HAP-1 (cell line): Measurements from ENCODE around the gene CENATAC.
"Not testable (repeated sequence)": the region's sequence is repeated elsewhere in the genome, so short reads cannot be mapped to it uniquely, and the experiment has no call there.

Source experiments
- DNase-seq, 2 experiments: peaks; one replicate each; pipeline ENCODE4 v3.0.0-alpha.2; 2016 to 2020; ENCODE audit warnings: low spot score in 2 of 2
- H3K27me3 ChIP-seq: fragments of 250-450 bp; sonication (Bioruptor Pico); 2 replicates; pipeline ENCODE4 v1.5.1; 2020; ENCODE audit warnings: low read depth, mild to moderate bottlenecking, moderate library complexity
- H3K36me3 ChIP-seq: fragments of 250-450 bp; sonication (Bioruptor Pico); replicated peaks from 2 replicates; pipeline ENCODE4 v1.5.1; 2020; ENCODE audit warnings: mild to moderate bottlenecking
- H3K4me1 ChIP-seq: fragments of 250-450 bp; sonication (Bioruptor Pico); 2 replicates; pipeline ENCODE4 v1.5.1; 2020; ENCODE audit warnings: mild to moderate bottlenecking
- H3K4me3 ChIP-seq: fragments of 250-450 bp; sonication (Bioruptor Pico); 2 replicates; pipeline ENCODE4 v1.5.1; 2020; ENCODE audit warnings: mild to moderate bottlenecking, moderate library complexity
- H3K9me3 ChIP-seq: fragments of 250-450 bp; sonication (Bioruptor Pico); 2 replicates; pipeline ENCODE4 v1.5.1; 2020; ENCODE audit warnings: mild to moderate bottlenecking, moderate library complexity
- in situ Hi-C: fragments of 300-500 bp; cut with MboI; formaldehyde crosslinking; loops from 3 replicates; pipeline ENCODE4 v1.14.3; 2020; ENCODE audit warnings: low sequenced_read_pairs, inconsistent platforms, mixed read lengths

Gene CENATAC

GRCh38 chr11:118975771-118976709 lies 21.9 kb upstream of the CENATAC start:
- in situ Hi-C loops = no loop called here
- DNase-seq = peak; percentile 29 to 71
- no peaks in the 10 kb centered on the region for H3K36me3 ChIP-seq
- no peak overlapping the region for H3K4me3 ChIP-seq
- H3K4me1 ChIP-seq = no peaks in the 10 kb centered on the region
- no peaks in the 10 kb centered on the region for H3K27me3 ChIP-seq
- no peaks in the 10 kb centered on the region for H3K9me3 ChIP-seq

- Histone ChIP-seq H3K27me3 (no peaks in the 10 kb centered on the region), H3K36me3 (no peaks in the 10 kb centered on the region), H3K4me1 (no peaks in the 10 kb centered on the region), H3K4me3 (no peak overlapping the region), H3K9me3 (no peaks in the 10 kb centered on the region)
- DNase-seq = no peak
- in situ Hi-C loops = no loop called here
Measured at GRCh38 chr11:118979434-118979833, 18.5 kb upstream of the CENATAC start.

GRCh38 chr11:118980191-118980881 lies 17.6 kb upstream of the CENATAC start:
- H3K4me1 ChIP-seq = no peaks in the 10 kb centered on the region
- in situ Hi-C loops = no loop called here
- peak in 1 of 2 experiments; percentile 18 for DNase-seq
- H3K27me3 ChIP-seq = no peaks in the 10 kb centered on the region
- no peak overlapping the region for H3K4me3 ChIP-seq
- no peaks in the 10 kb centered on the region for H3K9me3 ChIP-seq
- H3K36me3 ChIP-seq = no peaks in the 10 kb centered on the region

GRCh38 chr11:118984337-118984736 lies 13.6 kb upstream of the CENATAC start:
- H3K9me3 ChIP-seq, in situ Hi-C loops, H3K36me3 ChIP-seq, H3K27me3 ChIP-seq, DNase-seq, H3K4me1 ChIP-seq, H3K4me3 ChIP-seq: not testable (repeated sequence)

GRCh38 chr11:118984825-118985224 lies 13.1 kb upstream of the CENATAC start:
- Histone ChIP-seq H3K36me3 (no peaks in the 10 kb centered on the region), H3K27me3 (no peaks in the 10 kb centered on the region), H3K4me3 (no peak overlapping the region), H3K9me3 (no peaks in the 10 kb centered on the region), H3K4me1 (no peaks in the 10 kb centered on the region)
- in situ Hi-C loops = no loop called here
- DNase-seq = no peak

- no peak for DNase-seq
- no peaks in the 10 kb centered on the region for H3K27me3 ChIP-seq
- no peaks in the 10 kb centered on the region; the same call in 1 of the 2 replicates for H3K36me3 ChIP-seq
- in situ Hi-C loops = no loop called here
- H3K4me1 ChIP-seq = no peaks in the 10 kb centered on the region
- H3K9me3 ChIP-seq = 0 out of 2 replicates have a peak, but pooled peaks cover 3% of the 10 kb centered on the region
- no peak overlapping the region for H3K4me3 ChIP-seq
Measured at GRCh38 chr11:118988280-118988679, 9.7 kb upstream of the CENATAC start.

- in situ Hi-C loops, H3K4me1 ChIP-seq, H3K27me3 ChIP-seq, H3K4me3 ChIP-seq, H3K9me3 ChIP-seq, DNase-seq: not testable (repeated sequence)
- H3K36me3 ChIP-seq = peaks cover 11% of the 10 kb centered on the region; the same call in 1 of the 2 replicates
Measured at GRCh38 chr11:118991486-118992038, 6.4 kb upstream of the CENATAC start.

- Histone ChIP-seq H3K4me3 (peak overlapping the region; percentile 89), H3K4me1 (peaks cover 19% of the 10 kb centered on the region), H3K27me3 (no peaks in the 10 kb centered on the region), H3K36me3 (peaks cover 40% of the 10 kb centered on the region), H3K9me3 (0 out of 2 replicates have a peak, but pooled peaks cover 3% of the 10 kb centered on the region)
- in situ Hi-C loops = no loop called here
- DNase-seq = peak; percentile 32 to 43
Measured at GRCh38 chr11:118996926-118997626, 862 bp upstream of the CENATAC start.

GRCh38 chr11:118998388-118998717 lies 415 bp downstream of the CENATAC start:
- no peak for DNase-seq
- Histone ChIP-seq H3K36me3 (peaks cover 47% of the 10 kb centered on the region), H3K4me3 (peak overlapping the region; percentile 89), H3K4me1 (peaks cover 19% of the 10 kb centered on the region), H3K9me3 (no peaks in the 10 kb centered on the region), H3K27me3 (no peaks in the 10 kb centered on the region)
- in situ Hi-C loops = no loop called here

- Histone ChIP-seq H3K4me1 (peaks cover 19% of the 10 kb centered on the region), H3K4me3 (peak overlapping the region; percentile 89), H3K27me3 (no peaks in the 10 kb centered on the region), H3K36me3 (peaks cover 46% of the 10 kb centered on the region), H3K9me3 (no peaks in the 10 kb centered on the region)
- in situ Hi-C loops = no loop called here
- DNase-seq = peak; percentile 75 to 89
Measured at GRCh38 chr11:118998822-118999221, 884 bp downstream of the CENATAC start.

GRCh38 chr11:119000906-119001305 lies 3.0 kb downstream of the CENATAC start:
- no peak for DNase-seq
- in situ Hi-C loops = no loop called here
- H3K4me1 ChIP-seq = peaks cover 19% of the 10 kb centered on the region
- no peak overlapping the region for H3K4me3 ChIP-seq
- peaks cover 51% of the 10 kb centered on the region for H3K36me3 ChIP-seq
- no peaks in the 10 kb centered on the region for H3K27me3 ChIP-seq
- H3K9me3 ChIP-seq = no peaks in the 10 kb centered on the region

GRCh38 chr11:119006656-119007055 lies 8.7 kb downstream of the CENATAC start:
- Histone ChIP-seq H3K27me3 (no peaks in the 10 kb centered on the region), H3K4me1 (no peaks in the 10 kb centered on the region), H3K36me3 (peaks cover 59% of the 10 kb centered on the region), H3K9me3 (no peaks in the 10 kb centered on the region), H3K4me3 (no peak overlapping the region)
- DNase-seq = no peak
- in situ Hi-C loops = no loop called here

GRCh38 chr11:119011476-119012053 lies 13.6 kb downstream of the CENATAC start:
- Histone ChIP-seq H3K27me3 (no peaks in the 10 kb centered on the region), H3K4me1 (peaks cover 6% of the 10 kb centered on the region), H3K4me3 (no peak overlapping the region), H3K36me3 (peaks cover 77% of the 10 kb centered on the region), H3K9me3 (no peaks in the 10 kb centered on the region)
- in situ Hi-C loops = no loop called here
- no peak for DNase-seq
